Activated T-cell treated with anti-CD3 and anti-CD28 coated beads, Interleukin-2, amount 50 U/mL, for 4 hours (primary cell): ENCODE data around the gene MARCHF3. TPM values are rescaled to one million over a fixed set of nuclear protein-coding genes. Genes with fewer than 3 reads are reported as not detected.
"Not testable (repeated sequence)": the region's sequence is repeated elsewhere in the genome, so short reads cannot be mapped to it uniquely, and the experiment has no call there.

Experiments used
- ATAC-seq, 2 donors: fragments of 200-7000 bp; cut with Tn5 transposase; one replicate each; pipeline ENCODE4 v1.10.0; 2021
- DNase-seq: peaks from one replicate; pipeline ENCODE4 v3.0.0-alpha.2; 2020
- H3K27me3 Mint-ChIP-seq: one replicate; pipeline ENCODE4 v1.8.0; 2021; ENCODE audit warnings: low read depth, mixed read lengths
- H3K36me3 Mint-ChIP-seq: one replicate; pipeline ENCODE4 v1.8.0; 2022; ENCODE audit warnings: mixed read lengths; ENCODE audit not compliant: insufficient read depth
- H3K4me1 Mint-ChIP-seq: one replicate; pipeline ENCODE4 v1.8.0; 2021; ENCODE audit warnings: low read depth, mixed read lengths
- H3K4me3 Mint-ChIP-seq: one replicate; pipeline ENCODE4 v1.8.0; 2021; ENCODE audit warnings: mild to moderate bottlenecking, moderate library complexity, mixed read lengths
- H3K9me3 Mint-ChIP-seq: one replicate; pipeline ENCODE4 v1.8.0; 2021; ENCODE audit warnings: mixed read lengths
- total RNA-seq, 3 donors: library from RNA; stranded (reverse); gene quantifications; one replicate each; pipeline ENCODE4 v1.2.1, GENCODE V29; 2021

The MARCHF3 gene
- total RNA-seq, 3 donors from 2014 or later, result 2.7 to 4.2 (median 3.3) TPM

DNA sequence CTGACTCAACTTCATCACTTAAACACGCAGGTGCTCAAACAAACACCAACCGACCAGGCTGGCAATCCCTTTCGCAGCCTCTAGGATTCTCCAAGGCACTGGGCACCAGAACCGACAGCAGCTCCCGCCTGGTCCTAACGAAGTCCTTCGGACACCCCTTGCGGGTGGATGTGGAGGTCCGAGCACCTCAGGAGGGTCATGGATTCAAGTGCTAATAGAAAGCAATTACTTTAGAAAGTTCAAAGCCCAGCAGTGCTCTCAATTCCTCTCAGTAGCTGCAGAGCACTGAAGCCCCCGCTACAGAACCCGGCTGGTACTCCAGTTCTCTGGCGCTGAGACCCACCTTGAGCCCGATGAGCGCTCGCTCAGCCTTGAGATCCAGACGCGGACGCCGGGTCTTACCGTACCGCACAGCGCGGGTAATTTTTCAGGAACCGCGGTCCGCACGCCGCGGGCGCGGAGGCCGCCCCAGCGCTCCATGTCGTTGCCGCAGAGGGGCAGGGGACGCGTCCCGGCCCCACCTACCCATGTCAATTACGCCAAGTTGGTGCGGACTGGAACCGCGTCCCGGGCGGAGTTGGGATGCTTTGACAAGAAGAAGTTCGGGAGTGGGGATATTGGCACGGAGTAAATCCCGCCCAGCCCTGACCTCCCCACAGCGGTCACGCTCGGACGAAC, 638 bp downstream of the MARCHF3 start:
- H3K4me3 Mint-ChIP-seq, result peak overlapping the region; percentile 89
- H3K36me3 Mint-ChIP-seq, result no peaks in the 10 kb centered on the region
- peak; percentile 20 for DNase-seq
- peak; percentile 27 to 29 for ATAC-seq
- peaks cover 6% of the 10 kb centered on the region for H3K27me3 Mint-ChIP-seq
- H3K4me1 Mint-ChIP-seq, result peaks cover 18% of the 10 kb centered on the region
- no peaks in the 10 kb centered on the region for H3K9me3 Mint-ChIP-seq

GRCh38 chr5:127028822-127029457, 1.4 kb downstream of the MARCHF3 start:
- Mint-ChIP-seq H3K9me3 (no peaks in the 10 kb centered on the region), H3K4me1 (peaks cover 19% of the 10 kb centered on the region), H3K4me3 (peak overlapping the region; percentile 89), H3K36me3 (no peaks in the 10 kb centered on the region), H3K27me3 (peaks cover 6% of the 10 kb centered on the region)
- DNase-seq (no peak), ATAC-seq (no peak)

GRCh38 chr5:127027539-127027938, 2.8 kb downstream of the MARCHF3 start:
- H3K4me1 Mint-ChIP-seq, result peaks cover 21% of the 10 kb centered on the region
- ATAC-seq (no peak), DNase-seq (no peak)
- H3K9me3 Mint-ChIP-seq, result no peaks in the 10 kb centered on the region
- H3K36me3 Mint-ChIP-seq, result no peaks in the 10 kb centered on the region
- peaks cover 6% of the 10 kb centered on the region for H3K27me3 Mint-ChIP-seq
- no peak overlapping the region for H3K4me3 Mint-ChIP-seq

GRCh38 chr5:127026166-127026565, 4.2 kb downstream of the MARCHF3 start:
- ATAC-seq (no peak), DNase-seq (no peak)
- Mint-ChIP-seq H3K4me3 (no peak overlapping the region), H3K4me1 (peaks cover 15% of the 10 kb centered on the region), H3K36me3 (no peaks in the 10 kb centered on the region), H3K9me3 (no peaks in the 10 kb centered on the region), H3K27me3 (no peaks in the 10 kb centered on the region)

DNA sequence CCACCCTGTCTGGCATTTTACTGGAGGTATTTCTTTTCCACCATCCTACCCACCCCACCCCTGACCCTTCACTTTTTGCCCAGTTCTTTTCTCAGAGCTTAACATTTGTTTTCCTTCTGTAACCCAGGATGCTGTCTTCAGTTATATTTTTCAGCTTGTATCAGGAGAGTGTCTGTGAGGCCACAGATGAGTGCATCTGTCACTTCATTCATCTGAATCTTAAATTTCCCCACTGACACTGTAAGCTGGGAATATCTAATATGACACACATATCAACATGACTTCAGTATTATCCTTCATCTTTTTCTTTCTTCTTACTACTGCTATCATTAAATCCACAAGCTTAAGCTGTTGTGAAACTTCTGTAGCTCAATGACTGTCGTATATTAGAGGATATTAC, 4.9 kb downstream of the MARCHF3 start:
- Mint-ChIP-seq H3K9me3 (no peaks in the 10 kb centered on the region), H3K4me1 (peaks cover 15% of the 10 kb centered on the region), H3K36me3 (no peaks in the 10 kb centered on the region), H3K27me3 (no peaks in the 10 kb centered on the region), H3K4me3 (no peak overlapping the region)
- DNase-seq (no peak), ATAC-seq (no peak)

DNA sequence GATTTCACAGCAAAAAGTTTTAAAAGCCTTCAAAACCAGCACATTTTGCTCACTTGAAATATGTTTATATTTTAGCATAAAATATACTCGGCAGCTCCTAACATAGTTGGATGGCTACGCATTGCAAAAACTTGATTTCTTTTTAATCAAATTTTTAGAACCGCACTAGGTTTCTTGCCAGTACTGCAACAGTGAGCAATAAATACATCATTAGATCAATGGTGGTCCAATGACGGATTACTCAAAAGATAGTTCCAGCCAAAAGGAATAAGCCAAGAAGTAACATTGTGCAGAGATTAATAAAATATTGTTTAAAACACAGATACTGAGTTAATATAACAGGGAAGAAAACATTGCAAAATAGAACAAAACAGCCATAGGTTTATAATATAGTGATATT, 5.5 kb downstream of the MARCHF3 start:
- ATAC-seq (no peak), DNase-seq (no peak)
- no peaks in the 10 kb centered on the region for H3K36me3 Mint-ChIP-seq
- H3K9me3 Mint-ChIP-seq, result no peaks in the 10 kb centered on the region
- no peaks in the 10 kb centered on the region for H3K27me3 Mint-ChIP-seq
- no peak overlapping the region for H3K4me3 Mint-ChIP-seq
- peaks cover 15% of the 10 kb centered on the region for H3K4me1 Mint-ChIP-seq

GRCh38 chr5:127023552-127024191, 6.7 kb downstream of the MARCHF3 start:
- not testable (repeated sequence) for DNase-seq, H3K4me1 Mint-ChIP-seq, H3K4me3 Mint-ChIP-seq, H3K27me3 Mint-ChIP-seq, H3K9me3 Mint-ChIP-seq, H3K36me3 Mint-ChIP-seq
- peak; percentile 71 to 75 for ATAC-seq

GRCh38 chr5:127022846-127023245, 7.5 kb downstream of the MARCHF3 start:
- H3K4me1 Mint-ChIP-seq, result peaks cover 5% of the 10 kb centered on the region
- no peak for DNase-seq
- H3K9me3 Mint-ChIP-seq, result no peaks in the 10 kb centered on the region
- H3K4me3 Mint-ChIP-seq, result no peak overlapping the region
- no peaks in the 10 kb centered on the region for H3K36me3 Mint-ChIP-seq
- no peaks in the 10 kb centered on the region for H3K27me3 Mint-ChIP-seq
- ATAC-seq, result no peak

- peaks cover 5% of the 10 kb centered on the region for H3K4me1 Mint-ChIP-seq
- ATAC-seq, result no peak
- peaks cover 2% of the 10 kb centered on the region for H3K36me3 Mint-ChIP-seq
- DNase-seq, result no peak
- no peaks in the 10 kb centered on the region for H3K9me3 Mint-ChIP-seq
- no peak overlapping the region for H3K4me3 Mint-ChIP-seq
- peaks cover 2% of the 10 kb centered on the region for H3K27me3 Mint-ChIP-seq
Observed at GRCh38 chr5:127019928-127020327, 10.4 kb downstream of the MARCHF3 start.

- H3K4me1 Mint-ChIP-seq, result peaks cover 24% of the 10 kb centered on the region
- ATAC-seq, H3K9me3 Mint-ChIP-seq, H3K36me3 Mint-ChIP-seq, DNase-seq, H3K27me3 Mint-ChIP-seq, H3K4me3 Mint-ChIP-seq: not testable (repeated sequence)
Observed at GRCh38 chr5:127016722-127017121, 13.6 kb downstream of the MARCHF3 start.

GRCh38 chr5:127015716-127016115, 14.6 kb downstream of the MARCHF3 start:
- H3K4me1 Mint-ChIP-seq, result peaks cover 28% of the 10 kb centered on the region
- no peaks in the 10 kb centered on the region for H3K9me3 Mint-ChIP-seq
- peaks cover 2% of the 10 kb centered on the region for H3K36me3 Mint-ChIP-seq
- ATAC-seq, result no peak
- peaks cover 2% of the 10 kb centered on the region for H3K27me3 Mint-ChIP-seq
- H3K4me3 Mint-ChIP-seq, result no peak overlapping the region
- DNase-seq, result no peak

- Mint-ChIP-seq H3K4me1 (peaks cover 28% of the 10 kb centered on the region), H3K9me3 (no peaks in the 10 kb centered on the region), H3K4me3 (no peak overlapping the region), H3K27me3 (peaks cover 2% of the 10 kb centered on the region), H3K36me3 (peaks cover 2% of the 10 kb centered on the region)
- DNase-seq (no peak), ATAC-seq (no peak)
Observed at GRCh38 chr5:127014573-127014972, 15.8 kb downstream of the MARCHF3 start.

DNA sequence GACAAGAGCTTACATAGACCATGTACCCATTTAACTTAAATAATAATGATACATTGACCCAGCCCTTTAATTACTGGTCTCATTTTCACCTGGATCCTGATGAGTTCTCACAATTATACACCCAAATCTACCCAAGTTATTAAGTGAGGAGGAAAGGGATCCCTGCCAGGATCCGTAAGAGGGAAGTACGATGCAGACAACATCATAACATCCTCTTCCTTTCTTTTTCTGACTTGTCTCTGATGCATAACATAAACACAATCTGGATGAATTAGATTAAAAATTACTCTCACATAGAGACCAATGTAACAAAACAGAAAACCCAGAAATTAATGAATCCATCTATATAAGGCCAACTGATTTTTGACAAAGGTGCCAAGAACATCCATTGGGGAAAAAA, 17.0 kb downstream of the MARCHF3 start:
- DNase-seq (no peak), ATAC-seq (no peak)
- Mint-ChIP-seq H3K4me3 (no peak overlapping the region), H3K36me3 (peaks cover 2% of the 10 kb centered on the region), H3K4me1 (peaks cover 28% of the 10 kb centered on the region), H3K9me3 (no peaks in the 10 kb centered on the region), H3K27me3 (peaks cover 2% of the 10 kb centered on the region)

- ATAC-seq (no peak), DNase-seq (no peak)
- H3K27me3 Mint-ChIP-seq, result peaks cover 2% of the 10 kb centered on the region
- no peak overlapping the region for H3K4me3 Mint-ChIP-seq
- H3K4me1 Mint-ChIP-seq, result peaks cover 28% of the 10 kb centered on the region
- H3K9me3 Mint-ChIP-seq, result no peaks in the 10 kb centered on the region
- peaks cover 2% of the 10 kb centered on the region for H3K36me3 Mint-ChIP-seq
Observed at GRCh38 chr5:127012916-127013315, 17.4 kb downstream of the MARCHF3 start.
